ENCODE results near the gene MAML3.

MAML3 gene

DNA sequence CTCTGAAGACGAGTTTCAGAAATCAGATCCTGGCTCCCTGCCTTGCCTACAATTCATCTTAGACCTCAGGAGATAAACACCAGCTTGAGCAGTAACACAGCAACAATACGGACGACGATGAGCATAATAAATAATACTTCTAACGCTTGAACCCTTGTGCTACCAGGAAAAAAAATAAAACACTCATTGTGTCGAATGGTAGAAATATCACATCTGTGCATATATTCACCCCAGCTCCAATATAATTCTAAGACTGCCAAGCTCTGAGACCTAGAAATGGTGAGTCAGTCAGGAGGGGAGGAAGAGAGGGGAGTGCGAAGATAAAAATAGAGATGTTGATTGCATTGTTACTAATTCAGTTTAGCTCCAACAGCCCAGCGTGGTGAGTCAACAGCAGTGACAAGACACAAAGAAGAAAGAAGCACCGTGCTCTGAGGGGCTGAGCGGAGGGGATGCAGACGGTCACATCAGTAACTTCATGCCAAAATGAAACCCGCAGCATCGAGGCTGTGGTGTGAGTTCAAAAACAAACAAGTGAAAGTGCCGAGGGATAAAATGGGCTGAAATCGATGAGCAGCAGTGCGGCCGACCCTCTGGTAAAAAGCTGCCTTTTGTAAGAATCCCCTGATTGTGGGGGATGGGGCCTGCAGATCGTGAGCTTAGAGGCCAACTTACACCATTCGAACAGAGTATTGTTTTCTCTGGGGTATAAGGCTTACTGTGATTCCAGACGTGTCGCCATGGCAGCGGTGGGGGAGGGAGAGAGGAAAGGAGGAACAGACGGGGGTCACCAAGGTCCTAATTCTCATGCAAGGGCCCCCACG is 338.0 kb downstream of the MAML3 start:
- POLR2A ChIA-PET = no interaction called here
- peak overlapping the region; percentile 56 for H3K4me3 ChIP-seq (ENCODE audit: low read depth, low read length)
- TF ChIP-seq, protein P1, sequence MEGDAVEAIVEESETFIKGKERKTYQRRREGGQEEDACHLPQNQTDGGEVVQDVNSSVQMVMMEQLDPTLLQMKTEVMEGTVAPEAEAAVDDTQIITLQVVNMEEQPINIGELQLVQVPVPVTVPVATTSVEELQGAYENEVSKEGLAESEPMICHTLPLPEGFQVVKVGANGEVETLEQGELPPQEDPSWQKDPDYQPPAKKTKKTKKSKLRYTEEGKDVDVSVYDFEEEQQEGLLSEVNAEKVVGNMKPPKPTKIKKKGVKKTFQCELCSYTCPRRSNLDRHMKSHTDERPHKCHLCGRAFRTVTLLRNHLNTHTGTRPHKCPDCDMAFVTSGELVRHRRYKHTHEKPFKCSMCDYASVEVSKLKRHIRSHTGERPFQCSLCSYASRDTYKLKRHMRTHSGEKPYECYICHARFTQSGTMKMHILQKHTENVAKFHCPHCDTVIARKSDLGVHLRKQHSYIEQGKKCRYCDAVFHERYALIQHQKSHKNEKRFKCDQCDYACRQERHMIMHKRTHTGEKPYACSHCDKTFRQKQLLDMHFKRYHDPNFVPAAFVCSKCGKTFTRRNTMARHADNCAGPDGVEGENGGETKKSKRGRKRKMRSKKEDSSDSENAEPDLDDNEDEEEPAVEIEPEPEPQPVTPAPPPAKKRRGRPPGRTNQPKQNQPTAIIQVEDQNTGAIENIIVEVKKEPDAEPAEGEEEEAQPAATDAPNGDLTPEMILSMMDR (IDR thresholded peaks at IDR 0.05; ENCODE audit: insufficient read depth, low read length, missing control alignments) = no peak
- CTCF ChIA-PET = no interaction called here
- DNase-seq (ENCODE audit: low read depth, low spot score) = peak; percentile 44

DNA sequence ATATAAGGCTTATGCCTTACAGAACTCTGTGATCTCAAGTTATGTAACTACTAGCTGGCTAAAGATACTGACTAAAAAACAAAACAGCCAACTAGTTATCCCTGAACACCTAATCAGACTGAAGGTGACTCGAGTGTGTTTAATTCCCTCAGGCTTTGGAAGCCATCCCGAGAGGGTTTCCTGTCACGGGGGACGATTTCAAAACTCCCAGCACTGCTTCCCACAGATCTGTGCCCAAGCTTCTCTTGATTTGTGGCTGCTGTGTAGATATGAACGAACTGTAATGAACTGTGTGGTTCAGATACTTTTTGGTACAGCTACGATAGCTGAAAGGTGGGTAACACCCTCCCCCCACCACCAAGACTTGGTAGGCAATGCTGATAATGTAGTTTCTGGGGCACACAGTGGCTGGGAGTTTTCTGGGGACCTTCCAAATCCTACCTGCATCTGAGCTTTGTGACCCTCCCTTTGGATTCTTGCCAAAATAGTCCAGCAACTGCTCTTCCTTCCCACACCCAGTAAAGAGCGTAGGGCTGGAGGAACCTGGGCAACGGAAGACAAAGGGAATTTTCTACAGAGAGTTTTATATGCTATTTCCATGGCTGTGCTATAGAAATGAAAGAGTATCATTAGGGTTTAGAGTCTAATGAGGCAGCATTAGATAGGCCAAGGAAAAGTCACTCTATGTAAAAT is 339.5 kb downstream of the MAML3 start:
- CTCF ChIA-PET = no interaction called here
- no peak overlapping the region for H3K4me3 ChIP-seq (ENCODE audit: low read depth, low read length)
- TF ChIP-seq, protein P1 (IDR thresholded peaks at IDR 0.05; ENCODE audit: insufficient read depth, low read length, missing control alignments) = no peak
- POLR2A ChIA-PET = no interaction called here
- no peak for DNase-seq (ENCODE audit: low read depth, low spot score)

DNA sequence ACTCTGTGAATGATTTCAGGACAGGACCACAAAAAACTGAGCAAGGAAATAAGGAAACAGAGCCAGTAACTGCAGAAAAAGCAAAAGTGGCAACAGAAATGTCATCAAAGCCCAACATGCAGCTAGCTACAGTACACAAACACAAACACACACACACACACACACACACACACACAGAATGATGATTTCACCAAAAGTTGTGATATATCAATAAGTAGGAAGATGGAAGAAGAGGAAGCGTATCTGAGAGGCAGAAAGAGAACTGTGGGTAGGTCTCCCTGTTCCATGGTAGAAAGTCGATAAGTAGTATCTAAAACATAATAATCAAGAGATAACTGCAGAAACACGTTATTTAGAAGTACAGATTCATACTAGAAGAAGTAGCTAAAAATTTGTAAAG is 340.1 kb downstream of the MAML3 start:
- ChIA-PET POLR2A (no interaction called here), CTCF (no interaction called here)
- TF ChIP-seq, protein P1 (IDR thresholded peaks at IDR 0.05; ENCODE audit: insufficient read depth, low read length, missing control alignments) = no peak
- H3K4me3 ChIP-seq (ENCODE audit: low read depth, low read length) = no peak overlapping the region
- DNase-seq (ENCODE audit: low read depth, low spot score) = no peak

DNA sequence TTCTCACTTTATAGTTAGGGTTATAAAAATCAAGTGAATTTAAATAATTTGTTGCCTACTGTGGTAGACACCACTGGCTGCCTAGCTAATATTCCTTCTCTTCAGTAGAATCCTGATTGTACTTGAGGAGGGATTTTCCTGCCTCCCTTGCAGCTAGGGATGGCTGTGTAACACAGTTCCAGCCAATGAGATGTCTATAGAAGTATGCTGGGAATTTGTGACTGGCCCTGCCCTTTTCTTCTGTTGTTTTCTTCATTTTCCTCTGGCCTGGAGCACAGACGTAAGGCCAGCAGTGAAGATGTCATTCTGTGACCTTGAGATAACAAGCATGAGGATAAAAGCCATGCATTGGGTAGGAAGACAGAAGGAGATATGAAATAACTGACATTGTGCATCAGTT is 343.3 kb downstream of the MAML3 start:
- TF ChIP-seq, protein P1 (IDR thresholded peaks at IDR 0.05; ENCODE audit: insufficient read depth, low read length, missing control alignments) = no peak
- CTCF ChIA-PET = no interaction called here
- POLR2A ChIA-PET = no interaction called here
- H3K4me3 ChIP-seq (ENCODE audit: low read depth, low read length) = no peak overlapping the region
- DNase-seq (ENCODE audit: low read depth, low spot score) = no peak

DNA sequence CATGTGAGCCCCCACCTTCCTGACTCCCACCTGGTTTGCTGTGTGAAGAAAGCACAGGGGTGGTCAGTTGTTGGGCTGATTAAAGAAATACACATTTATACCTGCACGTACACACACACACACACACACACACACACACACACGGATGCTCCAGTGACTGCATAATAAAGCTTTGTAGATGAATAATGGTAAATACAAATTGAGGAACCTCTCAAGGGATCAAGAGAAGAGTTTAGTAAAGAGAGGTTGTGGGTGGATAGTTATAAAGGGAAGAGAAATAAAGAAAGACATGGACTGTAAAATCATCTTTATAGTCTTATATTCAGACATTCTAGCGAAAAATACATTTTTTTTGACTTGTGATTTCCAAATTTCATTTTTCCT is 344.2 kb downstream of the MAML3 start:
- no peak overlapping the region for H3K4me3 ChIP-seq (ENCODE audit: low read depth, low read length)
- POLR2A ChIA-PET = no interaction called here
- CTCF ChIA-PET = interaction anchor here (1.8 kb wide), 1 partner anchor 11 kb away, joined by 4 read pairs; no protein-coding TSS in a partner anchor
- DNase-seq (ENCODE audit: low read depth, low spot score) = no peak
- TF ChIP-seq, protein P1 (IDR thresholded peaks at IDR 0.05; ENCODE audit: insufficient read depth, low read length, missing control alignments) = no peak

Data from AG04449 (cell line).